Stomach (tissue), 19 donors: ENCODE data around the gene WFDC6. TPM values are rescaled to one million over a fixed set of nuclear protein-coding genes. Genes with fewer than 3 reads are reported as not detected.
"Not testable (repeated sequence)": the region's sequence is repeated elsewhere in the genome, so short reads cannot be mapped to it uniquely, and the experiment has no call there.

ENCODE experiments used
- DNase-seq, 2 donors: peaks; one replicate each; pipeline versions ENCODE4 v3.0.0 to v3.0.0-alpha.2; 2013 to 2019
- H3K27ac ChIP-seq, 5 donors: fragments of 200-600 bp in 4 of 5; sonication (generic) in 4 of 5; one replicate each; pipeline ENCODE4 v1.5.1; 2013 to 2019; ENCODE audit warnings: mild to moderate bottlenecking in 1 of 5, moderate library complexity in 1 of 5
- H3K27me3 ChIP-seq, 3 donors: fragments of 200-600 bp; sonication (generic); one replicate each; pipeline ENCODE4 v1.5.1; 2017 to 2019; ENCODE audit warnings: mixed run types in 1 of 3
- H3K36me3 ChIP-seq, 4 donors: fragments of 200-600 bp; sonication (generic); 1 replicate in 3 of 4; 2 replicates in 1 of 4; pipeline ENCODE4 v1.5.1; 2016 to 2019
- H3K4me1 ChIP-seq, 4 donors: fragments of 200-600 bp; sonication (generic); one replicate each; pipeline ENCODE4 v1.5.1; 2016 to 2019
- H3K4me3 ChIP-seq, 4 donors: fragments of 200-600 bp; sonication (generic) in 3 of 4; one replicate each; pipeline ENCODE4 v1.5.1; 2016 to 2019; ENCODE audit warnings: mild to moderate bottlenecking in 1 of 4
- H3K9me3 ChIP-seq, 4 donors: fragments of 200-600 bp; sonication (generic); one replicate each; pipeline ENCODE4 v1.5.1; 2016 to 2019
- EP300 ChIP-seq: sonication (generic); formaldehyde crosslinking; IDR thresholded peaks from one replicate; pipeline ENCODE4 v1.6.1; 2017; ENCODE audit warnings: antibody characterized with exemption
- POLR2A ChIP-seq, 4 donors: fragments of 450-650 bp; IDR thresholded peaks; one replicate each; pipeline ENCODE4 v1.6.1; 2016; ENCODE audit warnings: antibody characterized with exemption in 4 of 4, control low read depth in 2 of 4, mild to moderate bottlenecking in 1 of 4, moderate library complexity in 1 of 4
- POLR2AphosphoS5 ChIP-seq, 3 donors: sonication (generic); formaldehyde crosslinking; IDR thresholded peaks; one replicate each; pipeline ENCODE4 v1.6.1; 2016; ENCODE audit warnings: antibody characterized with exemption in 3 of 3
- WGBS, 5 donors: extraction: QIAGEN DNeasy Blood & Tissue Kit in 3 of 5; methylation state at CpG; one replicate each; pipeline versions ENCODE4 v1.1.5 to v1.1.7; 2013 to 2018; 5-methylcytosine and 5-hydroxymethylcytosine counted together
- intact Hi-C: fragments of 100-400 bp; cut with DNase I; formaldehyde crosslinking; loops from one replicate; pipeline ENCODE4 v1.15.1; 2023; ENCODE audit warnings: low total_unique reads
- long read RNA-seq, 10 donors: transcript quantifications; one replicate each; lab custom pipeline, GENCODE V29; 2026
- polyA plus RNA-seq, 3 donors: library from polyadenylated mRNA; stranded (reverse); fragments of 200-250 nt; gene quantifications; one replicate each; pipeline ENCODE4 v1.2.3, GENCODE V29; 2013
- total RNA-seq, 5 donors: library from RNA; depleted of rRNA; stranded (reverse); fragments of >200 nt; gene quantifications; one replicate each; pipeline versions ENCODE4 v1.1.0 to v1.2.3, GENCODE V29; 2014 to 2016
- TF ChIP-seq, protein P1 (sequence below), 7 experiments: fragments of 450-650 bp in 4 of 7; fragments of 200-600 bp in 3 of 7; sonication (generic) in 3 of 7; IDR thresholded peaks; one replicate each; pipeline ENCODE4 v1.5.1; 2016 to 2019; ENCODE audit warnings: antibody characterized with exemption in 7 of 7, control low read depth in 2 of 7, mild to moderate bottlenecking in 1 of 7
- donor health status: healthy with polysubstance abuse.
- donor health status: Bipolar disorder and iron deficiency.
- donor health status: healthy.

The WFDC6 gene
- total RNA-seq (not detected), polyA plus RNA-seq (not detected)
- long read RNA-seq, donor 1 = 0 reads
- long read RNA-seq, donor 2 = 0 reads
- long read RNA-seq, donor 3 = 0 reads
- long read RNA-seq, donor 4 = 0 reads
- long read RNA-seq, donor 5 = 0 reads
- long read RNA-seq, donor 6 = 0 reads
- long read RNA-seq, donor 7 = 0 reads
- long read RNA-seq, donor 8 = 0 reads
- long read RNA-seq, donor 9 = 0 reads
- long read RNA-seq, donor 10 = 0 reads

- H3K9me3 ChIP-seq = no peaks in the 10 kb centered on the region
- no peaks in the 10 kb centered on the region for H3K36me3 ChIP-seq
- TF ChIP-seq, protein P1, sequence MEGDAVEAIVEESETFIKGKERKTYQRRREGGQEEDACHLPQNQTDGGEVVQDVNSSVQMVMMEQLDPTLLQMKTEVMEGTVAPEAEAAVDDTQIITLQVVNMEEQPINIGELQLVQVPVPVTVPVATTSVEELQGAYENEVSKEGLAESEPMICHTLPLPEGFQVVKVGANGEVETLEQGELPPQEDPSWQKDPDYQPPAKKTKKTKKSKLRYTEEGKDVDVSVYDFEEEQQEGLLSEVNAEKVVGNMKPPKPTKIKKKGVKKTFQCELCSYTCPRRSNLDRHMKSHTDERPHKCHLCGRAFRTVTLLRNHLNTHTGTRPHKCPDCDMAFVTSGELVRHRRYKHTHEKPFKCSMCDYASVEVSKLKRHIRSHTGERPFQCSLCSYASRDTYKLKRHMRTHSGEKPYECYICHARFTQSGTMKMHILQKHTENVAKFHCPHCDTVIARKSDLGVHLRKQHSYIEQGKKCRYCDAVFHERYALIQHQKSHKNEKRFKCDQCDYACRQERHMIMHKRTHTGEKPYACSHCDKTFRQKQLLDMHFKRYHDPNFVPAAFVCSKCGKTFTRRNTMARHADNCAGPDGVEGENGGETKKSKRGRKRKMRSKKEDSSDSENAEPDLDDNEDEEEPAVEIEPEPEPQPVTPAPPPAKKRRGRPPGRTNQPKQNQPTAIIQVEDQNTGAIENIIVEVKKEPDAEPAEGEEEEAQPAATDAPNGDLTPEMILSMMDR (IDR thresholded peaks at IDR 0.05) = no peak
- no peak for TF ChIP-seq POLR2AphosphoS5 (IDR thresholded peaks at IDR 0.05)
- no peaks in the 10 kb centered on the region for H3K4me1 ChIP-seq
- H3K4me3 ChIP-seq = no peak within 1 kb of the TSS
- peaks cover 0 to 59% (median 19%) of the 10 kb centered on the region in 3 donors for H3K27me3 ChIP-seq
- no peak for DNase-seq
- 64 to 87% (median 81%) methylated on average over 2 of the region's 2 CpGs for WGBS, 5 donors
- intact Hi-C loops = no loop called here
- H3K27ac ChIP-seq = no peak within 1 kb of the TSS
Observed at GRCh38 chr20:45539382-45539781, at the start of gene WFDC6. TSS of gene WFDC6 (minus strand) at chr20:45539482. CDS start at chr20:45539407, 75 bp downstream.

DNA sequence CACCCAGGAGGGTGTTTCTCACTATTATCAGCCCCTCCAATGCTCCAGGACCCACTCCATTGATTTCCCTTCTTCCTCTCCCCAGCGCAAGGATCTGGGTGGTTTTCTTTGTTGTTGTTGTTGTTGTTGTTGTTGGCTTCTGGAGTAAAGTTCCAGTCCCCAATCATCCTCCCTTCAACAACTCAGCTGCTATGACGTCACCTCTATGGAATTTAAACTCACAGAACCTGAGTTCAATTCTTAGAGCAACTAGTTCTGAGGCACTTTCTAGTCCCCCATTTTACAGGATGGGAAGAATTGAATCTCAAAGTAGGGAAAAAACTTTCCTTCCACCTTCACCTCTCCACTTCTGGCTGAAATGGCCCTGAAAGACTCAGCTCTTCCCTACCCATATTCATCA is 49.5 kb upstream of the WFDC6 start:
- intact Hi-C loops = no loop called here
- H3K36me3 ChIP-seq = no peaks in the 10 kb centered on the region
- peaks cover 0 to 8% (median 5%) of the 10 kb centered on the region in 4 donors for H3K9me3 ChIP-seq
- TF ChIP-seq POLR2AphosphoS5 (IDR thresholded peaks at IDR 0.05) (no peak), EP300 (no peak), POLR2A (IDR thresholded peaks at IDR 0.05) (no peak)
- TF ChIP-seq, protein P1 (IDR thresholded peaks at IDR 0.05) = no peak
- H3K4me3 ChIP-seq = no peak overlapping the region
- no peaks in the 10 kb centered on the region for H3K4me1 ChIP-seq
- WGBS, 5 donors = 66 to 86% (median 78%) methylated on average over 2 of the region's 2 CpGs
- H3K27ac ChIP-seq = no peak overlapping the region
- DNase-seq = no peak
- peaks cover 0 to 6% (median 0%) of the 10 kb centered on the region in 3 donors for H3K27me3 ChIP-seq

DNA sequence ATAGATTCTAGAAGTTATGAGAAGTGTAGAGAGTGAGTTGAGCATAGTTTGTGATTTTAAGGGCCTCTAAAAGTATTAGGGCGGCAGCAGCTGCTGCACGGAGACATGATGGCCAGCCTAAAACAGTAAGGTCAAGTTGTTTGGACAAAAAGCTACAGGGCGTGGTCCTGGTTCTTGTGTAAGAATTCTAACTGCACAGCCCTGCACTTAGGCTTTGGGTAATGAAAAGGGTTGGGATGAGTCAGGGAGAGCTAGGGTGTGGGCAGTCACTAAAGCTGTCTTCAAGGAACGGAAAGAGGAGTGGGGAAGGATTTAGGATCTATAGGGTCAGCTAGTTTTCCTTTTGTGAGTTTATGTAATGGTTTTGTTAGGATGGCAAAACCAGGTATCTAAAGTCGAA is 46.7 kb upstream of the WFDC6 start:
- H3K4me3 ChIP-seq, H3K27ac ChIP-seq, H3K36me3 ChIP-seq, intact Hi-C loops, H3K9me3 ChIP-seq, DNase-seq, H3K4me1 ChIP-seq: not testable (repeated sequence)
- peaks cover 0 to 24% (median 3%) of the 10 kb centered on the region in 3 donors for H3K27me3 ChIP-seq
- 77 to 89% (median 87%) methylated on average over 5 of the region's 5 CpGs for WGBS, 5 donors

DNA sequence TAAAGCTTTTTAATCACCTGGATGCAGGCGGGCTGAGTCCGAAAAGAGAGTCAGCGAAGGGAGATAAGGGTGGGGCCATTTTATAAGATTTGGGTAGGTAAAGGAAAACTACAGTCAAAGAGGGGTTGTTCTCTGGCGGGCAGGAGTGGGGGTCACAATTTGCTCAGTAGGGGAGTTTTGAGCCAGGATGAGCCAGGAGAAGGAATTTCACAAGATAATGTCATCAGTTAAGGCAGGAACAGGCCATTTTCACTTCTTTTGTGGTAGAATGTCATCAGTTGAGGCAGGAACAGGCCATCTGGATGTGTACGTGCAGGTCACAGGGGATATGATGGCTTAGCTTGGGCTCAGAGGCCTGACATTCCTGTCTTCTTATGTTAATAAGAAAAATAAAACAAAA is 45.0 kb upstream of the WFDC6 start:
- WGBS, 5 donors = 69 to 88% (median 86%) methylated on average over 5 of the region's 5 CpGs
- intact Hi-C loops, H3K4me3 ChIP-seq, H3K9me3 ChIP-seq, DNase-seq, H3K27ac ChIP-seq, H3K4me1 ChIP-seq, H3K36me3 ChIP-seq: not testable (repeated sequence)
- peaks cover 0 to 26% (median 3%) of the 10 kb centered on the region in 3 donors for H3K27me3 ChIP-seq

GRCh38 chr20:45583502-45583901 is 44.2 kb upstream of the WFDC6 start:
- H3K36me3 ChIP-seq = no peaks in the 10 kb centered on the region
- H3K27me3 ChIP-seq = peaks cover 0 to 33% (median 3%) of the 10 kb centered on the region in 3 donors
- no peak for TF ChIP-seq POLR2A (IDR thresholded peaks at IDR 0.05)
- no peak for TF ChIP-seq POLR2AphosphoS5 (IDR thresholded peaks at IDR 0.05)
- TF ChIP-seq, protein P1 (IDR thresholded peaks at IDR 0.05) = no peak
- TF ChIP-seq EP300 = no peak
- 59 to 77% (median 72%) methylated on average over 3 of the region's 3 CpGs for WGBS, 5 donors
- DNase-seq = no peak
- H3K9me3 ChIP-seq = no peaks in the 10 kb centered on the region
- intact Hi-C loops = no loop called here
- no peak overlapping the region for H3K27ac ChIP-seq
- H3K4me3 ChIP-seq = no peak overlapping the region
- no peaks in the 10 kb centered on the region for H3K4me1 ChIP-seq
